ENCODE results near the gene LRGUK. TPM values are rescaled to one million over a fixed set of nuclear protein-coding genes. Genes with fewer than 3 reads are reported as not detected.

Gene LRGUK
- total and polyA plus RNA-seq, 2 of the 8 experiments (the other 6 are each of a cell fraction or from before 2014, with no cell fraction given), result 1.5 to 3.6 TPM

DNA sequence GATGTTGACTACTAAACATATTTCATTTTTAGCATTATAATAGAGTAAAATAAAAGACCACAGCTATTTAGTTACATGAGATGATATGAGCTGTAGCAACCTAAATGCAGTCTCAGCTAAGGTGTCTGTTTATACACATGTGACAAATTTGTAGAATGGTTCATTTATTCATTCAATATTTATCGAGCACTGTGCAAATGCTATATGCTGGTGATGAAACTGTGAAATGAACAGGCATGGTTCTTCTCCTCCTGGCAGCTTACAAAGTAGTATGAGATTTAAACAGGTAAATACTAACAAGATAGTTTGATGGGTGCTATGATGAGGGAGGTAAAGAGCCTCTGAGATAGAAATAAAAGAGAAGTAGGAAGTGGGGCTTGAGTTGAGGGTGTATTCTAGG is 60.8 kb downstream of the LRGUK start (continued):
- TF ChIP-seq, protein P1, sequence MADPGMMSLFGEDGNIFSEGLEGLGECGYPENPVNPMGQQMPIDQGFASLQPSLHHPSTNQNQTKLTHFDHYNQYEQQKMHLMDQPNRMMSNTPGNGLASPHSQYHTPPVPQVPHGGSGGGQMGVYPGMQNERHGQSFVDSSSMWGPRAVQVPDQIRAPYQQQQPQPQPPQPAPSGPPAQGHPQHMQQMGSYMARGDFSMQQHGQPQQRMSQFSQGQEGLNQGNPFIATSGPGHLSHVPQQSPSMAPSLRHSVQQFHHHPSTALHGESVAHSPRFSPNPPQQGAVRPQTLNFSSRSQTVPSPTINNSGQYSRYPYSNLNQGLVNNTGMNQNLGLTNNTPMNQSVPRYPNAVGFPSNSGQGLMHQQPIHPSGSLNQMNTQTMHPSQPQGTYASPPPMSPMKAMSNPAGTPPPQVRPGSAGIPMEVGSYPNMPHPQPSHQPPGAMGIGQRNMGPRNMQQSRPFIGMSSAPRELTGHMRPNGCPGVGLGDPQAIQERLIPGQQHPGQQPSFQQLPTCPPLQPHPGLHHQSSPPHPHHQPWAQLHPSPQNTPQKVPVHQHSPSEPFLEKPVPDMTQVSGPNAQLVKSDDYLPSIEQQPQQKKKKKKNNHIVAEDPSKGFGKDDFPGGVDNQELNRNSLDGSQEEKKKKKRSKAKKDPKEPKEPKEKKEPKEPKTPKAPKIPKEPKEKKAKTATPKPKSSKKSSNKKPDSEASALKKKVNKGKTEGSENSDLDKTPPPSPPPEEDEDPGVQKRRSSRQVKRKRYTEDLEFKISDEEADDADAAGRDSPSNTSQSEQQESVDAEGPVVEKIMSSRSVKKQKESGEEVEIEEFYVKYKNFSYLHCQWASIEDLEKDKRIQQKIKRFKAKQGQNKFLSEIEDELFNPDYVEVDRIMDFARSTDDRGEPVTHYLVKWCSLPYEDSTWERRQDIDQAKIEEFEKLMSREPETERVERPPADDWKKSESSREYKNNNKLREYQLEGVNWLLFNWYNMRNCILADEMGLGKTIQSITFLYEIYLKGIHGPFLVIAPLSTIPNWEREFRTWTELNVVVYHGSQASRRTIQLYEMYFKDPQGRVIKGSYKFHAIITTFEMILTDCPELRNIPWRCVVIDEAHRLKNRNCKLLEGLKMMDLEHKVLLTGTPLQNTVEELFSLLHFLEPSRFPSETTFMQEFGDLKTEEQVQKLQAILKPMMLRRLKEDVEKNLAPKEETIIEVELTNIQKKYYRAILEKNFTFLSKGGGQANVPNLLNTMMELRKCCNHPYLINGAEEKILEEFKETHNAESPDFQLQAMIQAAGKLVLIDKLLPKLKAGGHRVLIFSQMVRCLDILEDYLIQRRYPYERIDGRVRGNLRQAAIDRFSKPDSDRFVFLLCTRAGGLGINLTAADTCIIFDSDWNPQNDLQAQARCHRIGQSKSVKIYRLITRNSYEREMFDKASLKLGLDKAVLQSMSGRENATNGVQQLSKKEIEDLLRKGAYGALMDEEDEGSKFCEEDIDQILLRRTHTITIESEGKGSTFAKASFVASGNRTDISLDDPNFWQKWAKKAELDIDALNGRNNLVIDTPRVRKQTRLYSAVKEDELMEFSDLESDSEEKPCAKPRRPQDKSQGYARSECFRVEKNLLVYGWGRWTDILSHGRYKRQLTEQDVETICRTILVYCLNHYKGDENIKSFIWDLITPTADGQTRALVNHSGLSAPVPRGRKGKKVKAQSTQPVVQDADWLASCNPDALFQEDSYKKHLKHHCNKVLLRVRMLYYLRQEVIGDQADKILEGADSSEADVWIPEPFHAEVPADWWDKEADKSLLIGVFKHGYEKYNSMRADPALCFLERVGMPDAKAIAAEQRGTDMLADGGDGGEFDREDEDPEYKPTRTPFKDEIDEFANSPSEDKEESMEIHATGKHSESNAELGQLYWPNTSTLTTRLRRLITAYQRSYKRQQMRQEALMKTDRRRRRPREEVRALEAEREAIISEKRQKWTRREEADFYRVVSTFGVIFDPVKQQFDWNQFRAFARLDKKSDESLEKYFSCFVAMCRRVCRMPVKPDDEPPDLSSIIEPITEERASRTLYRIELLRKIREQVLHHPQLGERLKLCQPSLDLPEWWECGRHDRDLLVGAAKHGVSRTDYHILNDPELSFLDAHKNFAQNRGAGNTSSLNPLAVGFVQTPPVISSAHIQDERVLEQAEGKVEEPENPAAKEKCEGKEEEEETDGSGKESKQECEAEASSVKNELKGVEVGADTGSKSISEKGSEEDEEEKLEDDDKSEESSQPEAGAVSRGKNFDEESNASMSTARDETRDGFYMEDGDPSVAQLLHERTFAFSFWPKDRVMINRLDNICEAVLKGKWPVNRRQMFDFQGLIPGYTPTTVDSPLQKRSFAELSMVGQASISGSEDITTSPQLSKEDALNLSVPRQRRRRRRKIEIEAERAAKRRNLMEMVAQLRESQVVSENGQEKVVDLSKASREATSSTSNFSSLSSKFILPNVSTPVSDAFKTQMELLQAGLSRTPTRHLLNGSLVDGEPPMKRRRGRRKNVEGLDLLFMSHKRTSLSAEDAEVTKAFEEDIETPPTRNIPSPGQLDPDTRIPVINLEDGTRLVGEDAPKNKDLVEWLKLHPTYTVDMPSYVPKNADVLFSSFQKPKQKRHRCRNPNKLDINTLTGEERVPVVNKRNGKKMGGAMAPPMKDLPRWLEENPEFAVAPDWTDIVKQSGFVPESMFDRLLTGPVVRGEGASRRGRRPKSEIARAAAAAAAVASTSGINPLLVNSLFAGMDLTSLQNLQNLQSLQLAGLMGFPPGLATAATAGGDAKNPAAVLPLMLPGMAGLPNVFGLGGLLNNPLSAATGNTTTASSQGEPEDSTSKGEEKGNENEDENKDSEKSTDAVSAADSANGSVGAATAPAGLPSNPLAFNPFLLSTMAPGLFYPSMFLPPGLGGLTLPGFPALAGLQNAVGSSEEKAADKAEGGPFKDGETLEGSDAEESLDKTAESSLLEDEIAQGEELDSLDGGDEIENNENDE (IDR thresholded peaks at IDR 0.05; ENCODE audit: insufficient replicate concordance, low read length), result no peak
- TF ChIP-seq RBBP5 (IDR thresholded peaks at IDR 0.05; ENCODE audit: borderline replicate concordance, low read depth, low read length), result no peak
- TF ChIP-seq SIRT6 (IDR thresholded peaks at IDR 0.05; ENCODE audit: low read length), result no peak
- TF ChIP-seq SRF (IDR thresholded peaks at IDR 0.05; ENCODE audit: low read depth, low read length), result no peak
- TF ChIP-seq RNF2 (IDR thresholded peaks at IDR 0.05; ENCODE audit: borderline replicate concordance, low read depth, low read length, missing control alignments, poor library complexity, severe bottlenecking), result no peak
- TF ChIP-seq CBX5 (IDR thresholded peaks at IDR 0.05; ENCODE audit: low read depth, low read length), result no peak
- TF ChIP-seq EZH2 (IDR thresholded peaks at IDR 0.05; ENCODE audit: low read depth, low read length, severe bottlenecking), result no peak
